Measurements from ENCODE around the gene SGMS2. TPM values are rescaled to one million over a fixed set of nuclear protein-coding genes. Genes with fewer than 3 reads are reported as not detected.
A peak's percentile ranks its signal among the peaks of the same experiment; 100 is the strongest.

SGMS2 gene
- under 1 TPM in 1 of 2 experiments, not detected in 1; 0.07 TPM for total RNA-seq

DNA sequence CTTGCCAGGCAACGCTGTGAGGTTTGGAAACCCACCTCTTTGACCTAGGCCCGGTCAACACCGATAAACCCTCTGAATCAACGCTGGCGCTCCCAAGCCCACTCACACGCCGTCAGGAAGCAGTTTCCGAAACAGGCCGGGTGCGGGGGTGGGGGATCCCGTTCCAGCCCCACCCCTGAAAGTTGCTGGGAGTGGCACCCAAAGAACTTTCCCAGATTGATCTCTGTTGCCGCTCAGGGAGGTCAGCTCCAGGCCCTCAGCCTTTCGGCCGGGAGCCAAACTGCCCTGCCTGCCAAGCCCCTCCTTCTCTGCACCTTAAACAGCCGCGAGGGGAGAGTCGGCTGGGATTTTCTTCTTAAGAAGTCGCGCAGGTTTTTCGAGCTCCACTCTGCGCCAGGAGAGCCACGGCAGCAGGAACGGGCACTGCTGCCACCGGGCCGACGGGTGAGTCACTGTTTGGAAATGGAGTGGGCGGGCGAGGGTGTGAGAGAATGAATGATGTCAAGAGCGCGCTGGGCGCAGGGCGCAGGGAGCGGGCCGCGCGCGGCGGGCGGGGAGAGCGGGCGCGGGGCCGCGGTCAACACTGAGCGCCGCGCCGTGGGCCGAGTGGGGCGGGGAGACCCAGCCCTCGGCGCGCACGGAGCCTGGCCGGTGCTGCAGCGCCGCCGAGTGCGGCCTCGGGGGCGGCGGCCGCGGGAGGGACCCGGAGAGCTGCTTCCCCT is at the start of gene SGMS2:
Gene SGMS2, plus strand, starts transcription at position 583 of the 722 bp plus-strand sequence. CDS start 70,622 bp downstream, outside the sequence.
- peaks cover 9% of the 10 kb centered on the region for H3K4me1 Mint-ChIP-seq (ENCODE audit: low read depth)
- peak; percentile 85 for DNase-seq
- peaks cover 44% of the 10 kb centered on the region for H3K27me3 Mint-ChIP-seq (ENCODE audit: low read depth)
- no peaks in the 10 kb centered on the region for H3K36me3 Mint-ChIP-seq (ENCODE audit: low read depth)
- intact Hi-C loops (cut with micrococcal nuclease), result loop anchor here (2.0 to 5.0 kb wide), 3 partner anchors 72 to 168 kb away; no protein-coding TSS in a partner anchor
- peak within 1 kb of the TSS; percentile 78 for H3K4me3 Mint-ChIP-seq
- CTCF ChIA-PET, result interaction anchor here (0.7 kb wide), 1 partner anchor 66 kb away, joined by 3 read pairs; no protein-coding TSS in a partner anchor
- H3K9me3 Mint-ChIP-seq, result no peaks in the 10 kb centered on the region
- no peak within 1 kb of the TSS for H3K27ac Mint-ChIP-seq

DNA sequence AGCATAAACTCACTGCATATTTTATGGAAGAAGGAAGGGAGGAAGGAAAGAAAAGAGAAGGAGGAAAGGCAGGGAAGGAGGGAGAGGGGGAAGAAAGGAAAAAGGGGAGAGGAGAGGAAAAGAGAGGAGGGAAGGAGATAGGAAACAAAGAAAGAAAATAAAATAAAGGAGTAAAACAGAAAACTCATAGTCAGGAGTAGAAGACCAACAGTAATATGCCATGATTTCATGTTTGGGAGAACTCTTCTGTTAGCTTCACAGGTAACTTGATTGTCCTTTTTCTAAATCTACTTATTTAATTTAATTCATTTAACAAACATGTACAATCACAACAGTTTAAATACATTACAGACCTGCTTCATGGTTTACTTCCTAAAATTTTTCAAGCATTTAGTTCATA is 46.8 kb upstream of the SGMS2 start:
- Mint-ChIP-seq H3K27ac (no peak overlapping the region), H3K9me3 (peaks cover 13% of the 10 kb centered on the region), H3K36me3 (ENCODE audit: low read depth) (no peaks in the 10 kb centered on the region), H3K4me3 (no peak overlapping the region), H3K4me1 (ENCODE audit: low read depth) (no peaks in the 10 kb centered on the region), H3K27me3 (ENCODE audit: low read depth) (peaks cover 13% of the 10 kb centered on the region)
- DNase-seq, result no peak
- CTCF ChIA-PET, result no interaction called here
- intact Hi-C loops (cut with micrococcal nuclease), result no loop called here

DNA sequence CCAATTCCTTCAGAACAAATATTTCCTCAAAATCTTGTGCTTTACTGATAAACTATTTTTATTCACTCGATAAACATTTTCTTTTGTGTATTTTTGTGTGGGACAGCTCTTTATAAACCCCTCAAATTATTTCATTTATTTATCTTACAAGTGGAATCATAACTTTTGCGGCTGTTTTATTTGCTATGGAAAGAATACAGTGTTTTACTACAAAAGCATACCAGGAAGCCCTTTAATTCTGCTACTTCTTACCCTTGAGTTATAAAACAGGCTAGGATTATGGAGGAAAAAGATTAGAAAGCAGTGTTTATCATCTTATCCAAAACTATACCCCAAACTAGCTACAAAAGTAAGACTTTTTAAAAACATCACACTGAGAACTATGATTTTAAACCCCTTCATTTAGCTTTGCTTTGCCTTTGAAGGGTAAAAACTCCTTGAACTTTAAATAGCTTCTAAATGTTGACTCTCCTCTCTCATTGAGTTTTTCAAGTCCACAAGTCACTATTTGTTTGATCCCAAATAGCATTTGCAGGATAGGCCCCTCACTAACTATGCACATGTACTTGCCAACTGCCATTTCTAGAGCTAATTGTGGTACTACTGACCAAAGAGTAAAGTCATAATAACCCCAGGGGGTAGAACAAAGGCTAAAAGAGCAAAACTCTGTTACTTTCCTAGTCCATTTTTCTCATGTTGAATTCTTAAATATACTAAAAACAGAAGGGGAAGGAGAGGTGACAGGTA is 45.8 kb upstream of the SGMS2 start:
- no peak for DNase-seq
- Mint-ChIP-seq H3K27me3 (ENCODE audit: low read depth) (peaks cover 15% of the 10 kb centered on the region), H3K27ac (no peak overlapping the region), H3K9me3 (peaks cover 13% of the 10 kb centered on the region), H3K36me3 (ENCODE audit: low read depth) (no peaks in the 10 kb centered on the region), H3K4me1 (ENCODE audit: low read depth) (no peaks in the 10 kb centered on the region), H3K4me3 (no peak overlapping the region)
- CTCF ChIA-PET, result interaction anchor here (0.7 kb wide), 1 partner anchor 20 kb away, joined by 3 read pairs; no protein-coding TSS in a partner anchor
- intact Hi-C loops (cut with micrococcal nuclease), result no loop called here

DNA sequence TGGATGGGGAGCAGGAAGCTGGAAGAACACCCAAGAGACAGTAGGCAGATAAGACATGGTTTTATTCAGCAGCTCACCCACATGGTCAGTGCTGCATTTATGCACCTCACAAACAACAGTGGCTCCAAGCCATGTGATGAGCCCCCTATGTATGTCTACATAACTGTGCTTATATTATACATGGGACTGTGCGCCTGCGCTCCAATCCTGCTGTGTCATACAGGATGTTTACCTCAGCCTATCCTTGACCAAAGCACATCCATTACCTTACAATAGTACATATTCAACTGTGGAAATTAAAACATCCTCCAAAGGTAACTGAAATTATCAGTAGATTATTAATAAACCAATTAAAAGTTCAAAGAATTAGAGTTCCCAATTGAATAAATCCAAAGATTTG is 44.1 kb upstream of the SGMS2 start:
- intact Hi-C loops (cut with micrococcal nuclease), result no loop called here
- H3K27me3 Mint-ChIP-seq (ENCODE audit: low read depth), result peaks cover 18% of the 10 kb centered on the region
- DNase-seq, result peak; percentile 34
- CTCF ChIA-PET, result no interaction called here
- H3K27ac Mint-ChIP-seq, result no peak overlapping the region
- no peak overlapping the region for H3K4me3 Mint-ChIP-seq
- H3K36me3 Mint-ChIP-seq (ENCODE audit: low read depth), result no peaks in the 10 kb centered on the region
- H3K9me3 Mint-ChIP-seq, result peaks cover 13% of the 10 kb centered on the region
- no peaks in the 10 kb centered on the region for H3K4me1 Mint-ChIP-seq (ENCODE audit: low read depth)

DNA sequence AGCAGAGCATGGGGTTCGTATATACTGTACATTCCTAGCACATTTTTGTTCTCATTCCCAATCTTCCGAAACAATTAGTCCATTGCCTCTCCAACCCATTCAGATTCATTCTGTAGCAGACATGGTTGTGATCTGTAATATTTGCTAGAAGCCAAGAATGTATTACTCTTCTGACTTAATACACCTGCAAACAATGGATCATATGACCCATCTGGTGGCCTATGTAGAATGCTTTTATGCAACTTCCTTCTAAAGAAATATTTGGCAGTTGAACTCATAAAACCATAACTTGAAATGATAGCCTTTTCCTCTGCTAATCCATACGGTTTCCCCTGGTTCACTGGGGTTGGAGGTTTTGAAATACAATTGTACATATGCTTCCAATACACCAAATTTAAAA is 32.8 kb upstream of the SGMS2 start:
- Mint-ChIP-seq H3K36me3 (ENCODE audit: low read depth) (no peaks in the 10 kb centered on the region), H3K27me3 (ENCODE audit: low read depth) (peaks cover 4% of the 10 kb centered on the region), H3K27ac (no peak overlapping the region), H3K4me1 (ENCODE audit: low read depth) (no peaks in the 10 kb centered on the region), H3K4me3 (no peak overlapping the region), H3K9me3 (peaks cover 6% of the 10 kb centered on the region)
- CTCF ChIA-PET, result no interaction called here
- intact Hi-C loops (cut with micrococcal nuclease), result no loop called here
- DNase-seq, result no peak

DNA sequence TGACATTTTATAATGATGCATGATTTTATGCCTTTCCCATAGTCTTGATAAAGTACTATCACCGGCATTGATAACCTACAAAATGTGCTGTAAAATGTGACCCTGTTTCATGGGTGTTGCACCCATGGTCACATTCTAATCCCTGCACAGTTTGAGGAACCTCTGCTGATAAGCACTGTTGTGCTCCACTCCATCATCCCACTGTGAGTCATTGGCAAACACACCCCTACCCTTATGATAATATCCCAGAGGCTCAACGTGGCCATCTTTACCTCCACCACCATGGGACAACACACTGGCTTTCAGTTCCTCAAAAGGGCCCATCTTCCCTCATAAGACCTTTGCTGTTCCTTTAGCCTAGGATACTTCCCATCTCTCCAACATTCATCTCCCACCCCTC is 32.0 kb upstream of the SGMS2 start:
- Mint-ChIP-seq H3K27ac (no peak overlapping the region), H3K4me1 (ENCODE audit: low read depth) (no peaks in the 10 kb centered on the region), H3K4me3 (no peak overlapping the region), H3K9me3 (no peaks in the 10 kb centered on the region), H3K27me3 (ENCODE audit: low read depth) (peaks cover 6% of the 10 kb centered on the region), H3K36me3 (ENCODE audit: low read depth) (no peaks in the 10 kb centered on the region)
- intact Hi-C loops (cut with micrococcal nuclease), result no loop called here
- no peak for DNase-seq
- CTCF ChIA-PET, result interaction anchor here (0.6 kb wide), 1 partner anchor 18 kb away, joined by 3 read pairs; no protein-coding TSS in a partner anchor

DNA sequence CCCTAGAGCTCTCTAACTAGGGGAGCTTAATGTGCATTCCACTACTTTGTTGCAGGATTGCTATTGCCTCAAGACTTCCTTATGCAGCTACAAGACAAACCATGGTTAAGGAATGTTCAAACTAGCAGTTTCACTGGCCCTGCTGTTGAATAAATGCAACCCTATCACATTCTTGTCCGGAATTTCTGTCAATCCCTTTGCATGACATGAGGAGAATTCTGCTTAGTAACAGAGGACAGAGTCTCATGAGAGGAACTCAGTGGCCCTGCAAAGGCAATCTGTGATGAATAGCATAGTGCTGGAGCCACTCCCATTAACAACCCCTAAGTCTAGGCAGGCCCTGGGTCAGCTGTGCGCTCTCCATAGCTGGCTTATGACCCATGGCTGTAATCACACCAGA is 30.7 kb upstream of the SGMS2 start:
- Mint-ChIP-seq H3K4me3 (no peak overlapping the region), H3K4me1 (ENCODE audit: low read depth) (no peaks in the 10 kb centered on the region), H3K36me3 (ENCODE audit: low read depth) (no peaks in the 10 kb centered on the region), H3K27me3 (ENCODE audit: low read depth) (peaks cover 9% of the 10 kb centered on the region), H3K27ac (no peak overlapping the region), H3K9me3 (no peaks in the 10 kb centered on the region)
- CTCF ChIA-PET, result no interaction called here
- no peak for DNase-seq
- intact Hi-C loops (cut with micrococcal nuclease), result no loop called here

DNA sequence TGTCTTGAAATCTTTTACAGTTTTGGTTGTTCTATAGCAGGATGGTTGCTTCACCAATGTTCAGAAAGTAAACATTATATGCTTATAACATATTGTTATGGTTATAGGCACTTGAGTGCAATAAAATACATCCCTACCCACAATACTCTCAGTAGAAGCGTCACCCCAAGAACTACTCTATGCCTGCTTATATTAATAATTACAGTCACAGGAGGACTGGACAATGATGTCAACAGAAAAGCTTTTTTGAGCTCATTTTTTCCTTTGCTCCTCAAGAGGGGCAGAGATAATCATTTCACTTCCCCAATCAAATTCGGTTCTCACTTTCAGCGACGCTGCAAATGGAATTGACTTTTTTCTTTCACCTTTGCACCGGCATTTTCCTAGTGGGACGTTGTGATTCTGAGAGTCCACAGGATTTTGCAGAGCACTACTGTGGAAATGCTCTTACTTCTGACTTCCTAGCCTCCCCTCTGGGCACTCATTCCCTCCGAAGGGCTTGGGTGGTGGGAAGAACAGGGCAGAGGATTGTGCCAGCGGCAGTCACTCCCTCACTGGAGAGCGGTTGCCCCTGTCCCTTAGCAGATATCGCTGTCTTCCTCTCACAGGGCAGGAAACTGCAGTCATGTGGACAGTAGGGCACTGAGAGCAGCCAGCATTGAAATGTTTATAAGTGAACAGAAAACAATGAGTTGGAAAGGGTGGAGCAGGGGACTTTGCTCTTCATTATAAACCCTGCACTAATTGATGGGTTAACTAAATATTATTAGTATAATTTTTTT is 24.9 kb upstream of the SGMS2 start:
- CTCF ChIA-PET, result no interaction called here
- DNase-seq, result no peak
- H3K9me3 Mint-ChIP-seq, result no peaks in the 10 kb centered on the region
- H3K27me3 Mint-ChIP-seq (ENCODE audit: low read depth), result peaks cover 33% of the 10 kb centered on the region
- H3K36me3 Mint-ChIP-seq (ENCODE audit: low read depth), result no peaks in the 10 kb centered on the region
- no peak overlapping the region for H3K27ac Mint-ChIP-seq
- H3K4me1 Mint-ChIP-seq (ENCODE audit: low read depth), result no peaks in the 10 kb centered on the region
- no peak overlapping the region for H3K4me3 Mint-ChIP-seq
- intact Hi-C loops (cut with micrococcal nuclease), result no loop called here

DNA sequence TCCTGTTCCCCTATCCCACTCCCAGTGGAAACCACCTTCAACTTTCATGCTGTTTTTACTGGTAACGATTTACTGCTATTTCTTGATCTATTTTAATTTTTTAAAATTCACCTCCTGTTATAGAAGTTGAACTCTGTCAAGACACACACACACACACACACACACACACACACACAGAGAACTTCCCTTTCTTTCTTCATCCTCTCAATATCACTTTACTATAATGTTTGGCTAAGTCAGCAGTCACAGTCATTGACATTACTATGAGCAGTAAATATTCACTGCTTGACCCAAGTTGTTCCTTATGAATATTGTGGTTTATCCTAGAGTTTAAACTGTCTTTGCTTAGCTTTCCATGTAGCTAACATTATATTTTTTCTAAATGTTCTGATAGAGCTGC is 24.0 kb upstream of the SGMS2 start:
- CTCF ChIA-PET, result no interaction called here
- intact Hi-C loops (cut with micrococcal nuclease), result no loop called here
- DNase-seq, result no peak
- Mint-ChIP-seq H3K4me3 (no peak overlapping the region), H3K36me3 (ENCODE audit: low read depth) (no peaks in the 10 kb centered on the region), H3K27ac (no peak overlapping the region), H3K27me3 (ENCODE audit: low read depth) (peaks cover 36% of the 10 kb centered on the region), H3K9me3 (no peaks in the 10 kb centered on the region), H3K4me1 (ENCODE audit: low read depth) (no peaks in the 10 kb centered on the region)

DNA sequence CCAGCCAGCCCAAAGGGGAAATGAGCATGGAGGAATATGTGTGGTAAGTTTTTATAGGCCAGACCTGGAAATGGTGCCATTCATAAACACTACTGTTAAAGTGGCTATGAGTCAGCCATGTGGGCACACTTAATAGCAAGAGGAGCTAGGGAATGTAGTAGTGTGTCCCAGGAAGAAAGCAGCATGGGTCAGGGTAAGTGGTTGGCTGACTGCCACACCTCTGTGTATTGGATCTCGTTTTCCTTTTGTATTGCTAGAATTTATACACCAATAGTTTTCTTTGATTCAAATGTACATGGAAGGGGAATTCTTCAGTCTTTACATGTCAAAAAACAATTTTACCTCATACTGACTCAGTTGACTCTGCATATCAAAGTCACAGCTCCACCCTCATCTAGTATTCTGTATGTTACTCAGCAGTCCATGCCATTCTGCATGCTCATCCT is 22.9 kb upstream of the SGMS2 start:
- Mint-ChIP-seq H3K4me1 (ENCODE audit: low read depth) (no peaks in the 10 kb centered on the region), H3K9me3 (no peaks in the 10 kb centered on the region), H3K4me3 (no peak overlapping the region), H3K27me3 (ENCODE audit: low read depth) (peaks cover 34% of the 10 kb centered on the region), H3K27ac (no peak overlapping the region), H3K36me3 (ENCODE audit: low read depth) (no peaks in the 10 kb centered on the region)
- intact Hi-C loops (cut with micrococcal nuclease), result no loop called here
- no peak for DNase-seq
- CTCF ChIA-PET, result no interaction called here

DNA sequence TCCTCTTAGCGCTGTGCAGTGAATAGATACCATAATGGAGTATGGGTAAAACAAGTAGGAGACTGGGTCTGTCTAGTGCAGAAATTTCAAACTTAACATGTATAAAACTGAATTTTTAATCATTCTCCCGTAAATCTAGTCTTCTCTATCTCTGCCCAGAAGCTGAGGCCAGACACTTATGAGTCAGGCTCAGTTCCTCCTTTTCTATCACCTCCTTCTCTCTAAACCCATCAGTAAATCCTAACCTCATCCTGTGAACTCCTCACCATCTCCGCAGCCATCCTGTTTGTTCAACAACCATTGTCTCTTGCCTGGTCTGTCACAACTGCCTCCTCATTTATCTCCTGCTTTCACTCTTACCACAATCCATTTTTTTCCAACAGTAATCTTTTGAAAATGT is 19.8 kb upstream of the SGMS2 start:
- CTCF ChIA-PET, result no interaction called here
- Mint-ChIP-seq H3K4me1 (ENCODE audit: low read depth) (no peaks in the 10 kb centered on the region), H3K27me3 (ENCODE audit: low read depth) (peaks cover 30% of the 10 kb centered on the region), H3K4me3 (no peak overlapping the region), H3K27ac (no peak overlapping the region), H3K9me3 (no peaks in the 10 kb centered on the region), H3K36me3 (ENCODE audit: low read depth) (no peaks in the 10 kb centered on the region)
- DNase-seq, result no peak
- intact Hi-C loops (cut with micrococcal nuclease), result no loop called here

DNA sequence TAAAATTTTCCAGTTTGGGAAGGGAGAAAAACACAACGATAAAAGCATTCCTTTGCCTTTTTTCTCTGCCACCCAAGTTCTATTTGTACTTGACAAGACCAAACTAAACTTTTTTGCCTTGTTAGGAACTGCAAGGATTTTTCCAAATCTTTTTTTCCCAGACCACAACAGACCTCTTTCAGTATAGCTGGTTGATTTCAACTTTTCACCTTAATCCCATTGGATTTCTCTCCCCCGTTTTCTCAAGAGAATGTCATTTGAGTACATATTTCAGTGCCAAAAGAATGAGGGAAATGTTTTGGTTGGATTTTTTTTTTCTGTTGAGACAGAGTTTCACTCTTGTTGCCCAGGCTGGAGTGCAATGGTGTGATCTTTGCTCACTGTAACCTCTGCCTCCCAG is 18.5 kb upstream of the SGMS2 start:
- no peak for DNase-seq
- H3K27ac Mint-ChIP-seq, result no peak overlapping the region
- H3K36me3 Mint-ChIP-seq (ENCODE audit: low read depth), result no peaks in the 10 kb centered on the region
- CTCF ChIA-PET, result interaction anchor here (0.7 kb wide), 1 partner anchor 16 kb away, joined by 3 read pairs; no protein-coding TSS in a partner anchor
- intact Hi-C loops (cut with micrococcal nuclease), result no loop called here
- H3K9me3 Mint-ChIP-seq, result no peaks in the 10 kb centered on the region
- no peaks in the 10 kb centered on the region for H3K4me1 Mint-ChIP-seq (ENCODE audit: low read depth)
- no peak overlapping the region for H3K4me3 Mint-ChIP-seq
- H3K27me3 Mint-ChIP-seq (ENCODE audit: low read depth), result peaks cover 23% of the 10 kb centered on the region
